Stomach (tissue), 4 donors: ENCODE data around the gene AQP7.

ENCODE experiments used
- POLR2A ChIP-seq, 4 donors: fragments of 450-650 bp; IDR thresholded peaks; one replicate each; pipeline ENCODE4 v1.6.1; 2016; ENCODE audit warnings: antibody characterized with exemption in 4 of 4, control low read depth in 2 of 4, mild to moderate bottlenecking in 1 of 4, moderate library complexity in 1 of 4
- POLR2AphosphoS5 ChIP-seq, 3 donors: sonication (generic); formaldehyde crosslinking; IDR thresholded peaks; one replicate each; pipeline ENCODE4 v1.6.1; 2016; ENCODE audit warnings: antibody characterized with exemption in 3 of 3
- TF ChIP-seq, protein P1 (sequence below), 7 experiments: fragments of 450-650 bp in 4 of 7; fragments of 200-600 bp in 3 of 7; sonication (generic) in 3 of 7; IDR thresholded peaks; one replicate each; pipeline ENCODE4 v1.5.1; 2016 to 2019; ENCODE audit warnings: antibody characterized with exemption in 7 of 7, control low read depth in 2 of 7, mild to moderate bottlenecking in 1 of 7

DNA sequence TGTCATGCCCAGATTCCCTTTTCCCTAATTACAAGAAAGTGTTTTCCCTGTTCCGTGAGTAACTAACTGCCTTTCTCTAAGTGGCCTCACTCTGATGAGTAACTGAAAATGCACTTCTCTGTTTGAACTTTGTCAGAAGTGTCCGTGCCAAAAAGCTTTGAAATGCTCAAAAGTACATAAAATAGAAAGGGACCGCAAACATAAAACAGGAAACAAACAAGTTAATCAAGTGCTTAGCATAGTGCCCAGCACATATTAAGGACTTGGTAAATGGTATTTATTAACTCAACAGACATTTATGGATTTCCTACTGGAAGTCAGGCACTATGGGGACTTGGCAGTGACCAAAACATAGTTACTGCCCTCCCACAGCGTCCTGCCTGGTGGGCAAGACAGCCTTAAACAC is 22.8 kb upstream of the AQP7 start:
- TF ChIP-seq POLR2AphosphoS5 (IDR thresholded peaks at IDR 0.05) (no peak), POLR2A (IDR thresholded peaks at IDR 0.05) (no peak)
- TF ChIP-seq, protein P1, sequence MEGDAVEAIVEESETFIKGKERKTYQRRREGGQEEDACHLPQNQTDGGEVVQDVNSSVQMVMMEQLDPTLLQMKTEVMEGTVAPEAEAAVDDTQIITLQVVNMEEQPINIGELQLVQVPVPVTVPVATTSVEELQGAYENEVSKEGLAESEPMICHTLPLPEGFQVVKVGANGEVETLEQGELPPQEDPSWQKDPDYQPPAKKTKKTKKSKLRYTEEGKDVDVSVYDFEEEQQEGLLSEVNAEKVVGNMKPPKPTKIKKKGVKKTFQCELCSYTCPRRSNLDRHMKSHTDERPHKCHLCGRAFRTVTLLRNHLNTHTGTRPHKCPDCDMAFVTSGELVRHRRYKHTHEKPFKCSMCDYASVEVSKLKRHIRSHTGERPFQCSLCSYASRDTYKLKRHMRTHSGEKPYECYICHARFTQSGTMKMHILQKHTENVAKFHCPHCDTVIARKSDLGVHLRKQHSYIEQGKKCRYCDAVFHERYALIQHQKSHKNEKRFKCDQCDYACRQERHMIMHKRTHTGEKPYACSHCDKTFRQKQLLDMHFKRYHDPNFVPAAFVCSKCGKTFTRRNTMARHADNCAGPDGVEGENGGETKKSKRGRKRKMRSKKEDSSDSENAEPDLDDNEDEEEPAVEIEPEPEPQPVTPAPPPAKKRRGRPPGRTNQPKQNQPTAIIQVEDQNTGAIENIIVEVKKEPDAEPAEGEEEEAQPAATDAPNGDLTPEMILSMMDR (IDR thresholded peaks at IDR 0.05): no peak
